Ishikawa (cell line): Measurements from ENCODE around the gene NDOR1.

Experiments
- CEBPB ChIP-seq: IDR thresholded peaks from 2 replicates; pipeline ENCODE4 v1.6.1; 2012
- CREB1 ChIP-seq: IDR thresholded peaks from 2 replicates; pipeline ENCODE4 v1.6.1; 2012; ENCODE audit warnings: low read depth
- EGR1 ChIP-seq: IDR thresholded peaks from 2 replicates; pipeline ENCODE4 v1.6.1; 2012
- EP300 ChIP-seq: IDR thresholded peaks from 2 replicates; pipeline ENCODE4 v1.6.1; 2012; ENCODE audit warnings: borderline replicate concordance
- FOXM1 ChIP-seq: IDR thresholded peaks from 2 replicates; pipeline ENCODE4 v1.6.1; 2012; ENCODE audit warnings: low read depth, borderline replicate concordance
- NFIC ChIP-seq: IDR thresholded peaks from 2 replicates; pipeline ENCODE4 v1.6.1; 2012
- RAD21 ChIP-seq: IDR thresholded peaks from 2 replicates; pipeline ENCODE4 v1.6.1; 2012; ENCODE audit warnings: low read depth
- TAF1 ChIP-seq: IDR thresholded peaks from 2 replicates; pipeline ENCODE4 v1.6.1; 2012; ENCODE audit warnings: low read depth, mild to moderate bottlenecking
- TEAD4 ChIP-seq: IDR thresholded peaks from 2 replicates; pipeline ENCODE4 v1.6.1; 2012
- YY1 ChIP-seq: IDR thresholded peaks from 2 replicates; pipeline ENCODE4 v1.6.1; 2012; ENCODE audit warnings: low read depth
- ZBTB7A ChIP-seq: IDR thresholded peaks from 2 replicates; pipeline ENCODE4 v1.6.1; 2012; ENCODE audit warnings: low read depth
- TF ChIP-seq, protein P1 (sequence below): IDR thresholded peaks from 2 replicates; pipeline ENCODE4 v1.6.1; 2012
- TF ChIP-seq, protein P2 (sequence below): IDR thresholded peaks from 2 replicates; pipeline ENCODE4 v1.6.1; 2012
- TF ChIP-seq, protein P3 (sequence below): IDR thresholded peaks from 2 replicates; pipeline ENCODE4 v1.6.1; 2012; ENCODE audit warnings: low read depth, mild to moderate bottlenecking

The NDOR1 gene

DNA sequence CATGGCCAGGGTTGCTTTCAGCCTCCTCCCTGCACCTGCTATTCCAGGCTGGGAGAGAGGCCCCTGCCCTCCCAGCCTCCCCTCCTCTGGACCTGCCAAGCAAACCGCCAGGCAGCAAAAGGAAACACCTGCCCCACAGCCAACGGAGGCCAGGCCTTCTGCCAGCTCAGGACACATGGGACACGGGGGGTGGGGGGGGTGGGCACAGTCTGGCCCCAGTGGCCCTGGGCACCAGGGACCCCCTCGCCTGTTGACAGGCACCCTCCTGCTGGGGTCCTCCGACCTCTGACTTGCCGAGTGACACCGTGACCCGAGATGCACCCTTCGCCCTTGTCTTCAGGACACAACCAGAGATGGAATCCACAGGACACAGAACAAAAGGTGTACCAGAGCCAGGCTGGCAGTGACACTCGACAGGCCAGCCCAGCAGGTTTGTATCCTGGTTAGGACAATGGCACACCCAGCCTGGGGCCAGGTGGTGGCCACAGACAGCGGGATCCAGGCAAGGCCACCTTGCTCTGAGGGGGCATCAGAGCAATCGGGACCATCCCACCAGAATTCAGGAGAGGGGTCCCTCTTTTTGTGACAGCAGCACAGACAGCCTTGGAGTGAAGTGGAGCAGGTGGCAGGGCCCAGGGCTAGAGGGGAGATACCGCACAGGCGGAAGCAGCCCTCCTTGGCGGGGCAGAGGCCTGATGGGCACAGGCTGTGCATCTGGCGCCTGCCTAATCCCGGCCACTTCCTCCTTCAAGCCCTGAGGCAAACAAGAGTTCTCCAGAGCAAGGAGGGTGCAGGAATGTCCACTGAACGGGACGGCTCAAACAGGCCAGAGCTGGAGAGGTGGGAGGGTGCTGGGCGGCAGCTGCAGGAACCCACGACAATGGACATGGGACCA lies 32.4 kb upstream of the NDOR1 start:
- TF ChIP-seq CEBPB (no peak), TAF1 (peak; percentile 26; the same call in 1 of the 2 replicates), CREB1 (no peak)
- TF ChIP-seq, protein P1, sequence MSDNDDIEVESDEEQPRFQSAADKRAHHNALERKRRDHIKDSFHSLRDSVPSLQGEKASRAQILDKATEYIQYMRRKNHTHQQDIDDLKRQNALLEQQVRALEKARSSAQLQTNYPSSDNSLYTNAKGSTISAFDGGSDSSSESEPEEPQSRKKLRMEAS: no peak

DNA sequence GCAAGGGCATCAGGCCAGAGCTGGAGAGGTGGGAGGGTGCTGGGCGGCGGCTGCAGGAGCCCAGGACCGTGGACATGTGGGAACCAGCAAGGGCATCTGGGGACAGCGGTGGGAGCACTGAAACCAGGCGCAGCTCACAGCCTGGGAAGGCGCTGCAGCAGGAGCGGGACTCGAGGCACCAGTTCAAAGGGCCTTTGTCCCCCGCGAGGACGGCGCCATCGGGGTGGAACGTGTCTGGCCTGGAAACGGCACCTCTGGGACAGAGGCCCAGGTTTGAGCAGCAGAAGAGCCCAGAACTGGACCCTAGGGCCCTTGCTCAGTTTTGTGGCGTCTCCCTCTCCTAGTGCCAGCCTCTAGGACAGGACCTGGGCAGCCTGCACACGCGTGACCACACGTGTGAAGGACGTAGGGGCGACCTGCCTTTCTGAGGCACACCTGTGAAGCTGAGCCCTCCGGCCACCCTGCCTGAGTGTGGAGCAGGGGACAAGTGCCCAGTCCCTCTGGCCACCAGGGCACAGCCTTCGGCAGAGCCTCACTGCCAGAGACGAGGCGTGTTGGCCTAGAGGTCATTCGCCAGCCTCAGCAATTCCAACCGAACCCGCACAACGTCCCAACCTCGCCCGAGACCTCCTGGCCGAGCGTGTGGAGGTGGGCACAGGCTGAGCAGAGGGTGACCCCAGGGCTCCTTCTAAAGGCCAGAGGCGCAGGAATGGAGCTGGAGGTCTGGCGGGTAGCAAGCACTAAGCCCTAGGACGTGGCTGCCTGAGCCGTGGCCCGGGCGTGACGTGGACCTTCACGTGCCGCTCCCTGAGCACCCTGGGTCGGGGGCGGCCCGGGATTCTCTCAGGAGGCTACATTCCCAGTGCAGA lies 31.5 kb upstream of the NDOR1 start:
- no peak for TF ChIP-seq CEBPB
- TF ChIP-seq TAF1: no peak
- TF ChIP-seq, protein P2, sequence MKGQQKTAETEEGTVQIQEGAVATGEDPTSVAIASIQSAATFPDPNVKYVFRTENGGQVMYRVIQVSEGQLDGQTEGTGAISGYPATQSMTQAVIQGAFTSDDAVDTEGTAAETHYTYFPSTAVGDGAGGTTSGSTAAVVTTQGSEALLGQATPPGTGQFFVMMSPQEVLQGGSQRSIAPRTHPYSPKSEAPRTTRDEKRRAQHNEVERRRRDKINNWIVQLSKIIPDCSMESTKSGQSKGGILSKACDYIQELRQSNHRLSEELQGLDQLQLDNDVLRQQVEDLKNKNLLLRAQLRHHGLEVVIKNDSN: no peak
- no peak for TF ChIP-seq EGR1
- TF ChIP-seq, protein P1: no peak
- TF ChIP-seq, protein P3, sequence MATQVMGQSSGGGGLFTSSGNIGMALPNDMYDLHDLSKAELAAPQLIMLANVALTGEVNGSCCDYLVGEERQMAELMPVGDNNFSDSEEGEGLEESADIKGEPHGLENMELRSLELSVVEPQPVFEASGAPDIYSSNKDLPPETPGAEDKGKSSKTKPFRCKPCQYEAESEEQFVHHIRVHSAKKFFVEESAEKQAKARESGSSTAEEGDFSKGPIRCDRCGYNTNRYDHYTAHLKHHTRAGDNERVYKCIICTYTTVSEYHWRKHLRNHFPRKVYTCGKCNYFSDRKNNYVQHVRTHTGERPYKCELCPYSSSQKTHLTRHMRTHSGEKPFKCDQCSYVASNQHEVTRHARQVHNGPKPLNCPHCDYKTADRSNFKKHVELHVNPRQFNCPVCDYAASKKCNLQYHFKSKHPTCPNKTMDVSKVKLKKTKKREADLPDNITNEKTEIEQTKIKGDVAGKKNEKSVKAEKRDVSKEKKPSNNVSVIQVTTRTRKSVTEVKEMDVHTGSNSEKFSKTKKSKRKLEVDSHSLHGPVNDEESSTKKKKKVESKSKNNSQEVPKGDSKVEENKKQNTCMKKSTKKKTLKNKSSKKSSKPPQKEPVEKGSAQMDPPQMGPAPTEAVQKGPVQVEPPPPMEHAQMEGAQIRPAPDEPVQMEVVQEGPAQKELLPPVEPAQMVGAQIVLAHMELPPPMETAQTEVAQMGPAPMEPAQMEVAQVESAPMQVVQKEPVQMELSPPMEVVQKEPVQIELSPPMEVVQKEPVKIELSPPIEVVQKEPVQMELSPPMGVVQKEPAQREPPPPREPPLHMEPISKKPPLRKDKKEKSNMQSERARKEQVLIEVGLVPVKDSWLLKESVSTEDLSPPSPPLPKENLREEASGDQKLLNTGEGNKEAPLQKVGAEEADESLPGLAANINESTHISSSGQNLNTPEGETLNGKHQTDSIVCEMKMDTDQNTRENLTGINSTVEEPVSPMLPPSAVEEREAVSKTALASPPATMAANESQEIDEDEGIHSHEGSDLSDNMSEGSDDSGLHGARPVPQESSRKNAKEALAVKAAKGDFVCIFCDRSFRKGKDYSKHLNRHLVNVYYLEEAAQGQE: no peak
- TF ChIP-seq NFIC: no peak

DNA sequence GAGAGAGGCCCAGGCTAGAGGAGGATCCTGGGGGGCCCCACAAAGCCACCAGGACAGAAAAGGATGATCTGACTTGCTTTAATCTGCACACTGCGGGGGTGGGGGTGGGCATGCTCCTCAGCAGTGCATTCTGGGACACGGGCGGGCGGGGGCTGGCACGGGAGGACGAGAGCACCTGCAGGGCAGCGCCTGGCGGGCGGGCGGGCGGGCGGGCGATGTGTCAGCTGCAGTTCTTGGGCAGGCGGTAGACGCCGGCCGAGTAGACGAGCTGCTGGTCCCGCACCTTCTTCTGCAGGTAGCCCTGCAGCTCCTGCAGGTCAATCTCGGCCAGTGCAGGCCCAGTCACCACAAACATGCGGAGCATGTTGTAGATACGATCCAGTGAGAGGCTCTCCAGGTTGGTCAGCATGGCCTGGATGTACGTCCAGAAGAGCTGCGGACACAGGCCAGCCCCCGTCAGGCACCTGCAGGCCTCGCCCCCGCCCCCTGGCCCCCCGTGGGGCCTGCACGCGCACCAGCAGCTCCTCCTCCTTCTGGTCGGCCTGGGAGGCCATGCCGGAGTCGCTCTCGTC lies 30.7 kb upstream of the NDOR1 start:
- TF ChIP-seq RAD21 (no peak), ZBTB7A (no peak), FOXM1 (no peak), YY1 (no peak)
- TF ChIP-seq, protein P2: no peak

DNA sequence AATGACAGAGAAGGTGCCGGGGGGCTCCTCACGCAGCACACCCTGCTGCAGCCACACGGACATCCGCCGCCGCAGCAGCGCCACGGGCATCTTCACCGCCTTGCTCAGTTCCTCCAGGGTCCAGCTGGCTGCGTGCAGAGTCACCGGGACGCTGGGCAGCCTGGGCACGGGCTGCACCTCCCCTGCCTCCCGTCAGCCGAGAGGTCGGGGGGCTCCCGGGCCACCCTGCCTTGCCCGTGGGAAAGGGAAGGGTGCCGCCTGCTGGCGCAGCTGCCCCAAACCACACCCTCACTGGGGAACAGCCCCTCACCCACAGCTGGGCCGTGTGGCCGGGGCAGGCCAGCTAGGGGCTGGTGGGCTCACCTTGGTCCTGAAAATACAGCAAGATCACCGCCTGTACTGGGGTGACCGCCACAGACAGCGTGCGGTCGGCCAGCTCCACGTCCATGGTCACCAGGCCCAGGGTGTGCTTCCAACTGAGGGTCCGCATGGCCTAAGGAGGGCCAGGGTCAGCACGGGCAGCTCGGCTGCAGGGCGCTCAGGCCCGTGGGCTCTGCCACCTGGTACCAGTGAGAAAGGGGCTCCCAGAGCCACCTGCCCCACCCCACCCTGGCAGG lies 30.0 kb upstream of the NDOR1 start:
- TF ChIP-seq CEBPB (no peak), TAF1 (no peak), EGR1 (no peak), EP300 (no peak), TEAD4 (no peak)
- TF ChIP-seq, protein P3: no peak
- TF ChIP-seq, protein P1: no peak

DNA sequence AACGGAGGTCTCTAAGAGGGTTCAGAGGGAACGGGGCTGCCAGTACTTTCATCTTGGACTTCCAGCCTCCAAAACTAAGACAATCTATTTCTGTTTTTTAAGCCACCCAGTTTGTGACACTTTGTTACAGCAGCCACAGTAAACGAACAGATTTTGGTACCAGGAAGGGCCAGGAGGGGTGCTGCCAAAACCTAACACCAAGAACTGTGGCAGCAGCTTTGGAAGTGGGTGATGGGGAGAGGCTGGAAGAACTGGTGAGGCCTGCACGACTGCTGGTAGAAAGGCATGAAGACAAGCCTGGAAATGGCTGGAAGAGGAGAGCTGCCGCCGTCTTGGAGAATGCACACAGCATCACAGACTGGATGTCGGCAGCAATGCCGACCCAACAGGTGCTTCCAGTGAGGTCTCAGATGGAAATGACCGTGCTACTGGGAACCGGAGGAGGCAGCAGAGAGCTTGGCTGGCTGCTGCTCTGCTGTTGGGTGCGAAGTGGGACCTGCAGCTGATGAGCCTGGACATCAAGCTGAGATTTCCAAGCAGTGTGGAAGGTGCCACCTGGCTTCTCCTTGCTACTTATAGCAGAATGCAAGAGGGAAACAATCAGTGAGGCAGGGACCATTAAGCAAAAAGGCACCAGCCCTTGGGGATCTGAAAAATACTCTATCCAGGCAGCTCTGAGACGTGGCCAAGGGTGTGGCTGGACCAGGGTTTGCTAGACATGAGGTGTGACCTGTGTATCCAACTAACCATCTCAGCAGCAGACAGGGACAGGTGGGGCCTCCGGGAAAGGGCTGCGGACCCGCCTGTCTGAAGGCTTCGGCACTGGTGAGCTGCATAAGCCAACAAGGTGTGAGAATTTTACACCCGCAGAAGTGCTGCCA lies 29.0 kb upstream of the NDOR1 start:
- TF ChIP-seq RAD21 (peak; percentile 41; the same call in 1 of the 2 replicates), CEBPB (no peak)
